ENCODE results near the gene VSTM2L. TPM values are rescaled to one million over a fixed set of nuclear protein-coding genes. Genes with fewer than 3 reads are reported as not detected.

VSTM2L gene
- total RNA-seq, 1 donor from 2014 or later, result 14.1 TPM

DNA sequence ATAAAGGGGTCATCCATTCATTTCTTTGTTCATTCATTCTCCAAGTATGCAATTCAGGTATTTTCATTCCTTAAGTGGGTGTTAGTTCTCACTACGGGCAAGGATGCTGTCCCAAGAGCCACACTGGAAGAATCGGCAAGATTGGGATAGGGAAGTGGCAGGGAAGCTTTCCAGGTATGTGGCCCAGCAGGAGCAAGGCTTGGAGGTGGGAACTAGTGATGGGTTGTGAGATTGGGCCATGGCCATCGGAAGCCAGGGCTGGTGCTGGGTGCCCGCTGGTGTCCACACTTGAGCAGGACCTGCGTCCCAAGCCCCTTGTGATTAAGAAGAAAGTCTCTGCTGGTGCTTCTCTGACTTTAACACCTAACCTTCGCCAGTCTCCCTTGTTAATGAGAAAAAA lies 15.1 kb downstream of the VSTM2L start:
- no peak overlapping the region for H3K27ac ChIP-seq
- DNase-seq (no peak), ATAC-seq (no peak)
- peaks cover 55% of the 10 kb centered on the region for H3K27me3 ChIP-seq (ENCODE audit: low read depth)
- H3K4me3 ChIP-seq, result no peak overlapping the region
- H3K9me3 ChIP-seq, result no peaks in the 10 kb centered on the region
- H3K36me3 ChIP-seq, result no peaks in the 10 kb centered on the region
- intact Hi-C loops (cut with DNase I), result no loop called here
- TF ChIP-seq, protein P1, sequence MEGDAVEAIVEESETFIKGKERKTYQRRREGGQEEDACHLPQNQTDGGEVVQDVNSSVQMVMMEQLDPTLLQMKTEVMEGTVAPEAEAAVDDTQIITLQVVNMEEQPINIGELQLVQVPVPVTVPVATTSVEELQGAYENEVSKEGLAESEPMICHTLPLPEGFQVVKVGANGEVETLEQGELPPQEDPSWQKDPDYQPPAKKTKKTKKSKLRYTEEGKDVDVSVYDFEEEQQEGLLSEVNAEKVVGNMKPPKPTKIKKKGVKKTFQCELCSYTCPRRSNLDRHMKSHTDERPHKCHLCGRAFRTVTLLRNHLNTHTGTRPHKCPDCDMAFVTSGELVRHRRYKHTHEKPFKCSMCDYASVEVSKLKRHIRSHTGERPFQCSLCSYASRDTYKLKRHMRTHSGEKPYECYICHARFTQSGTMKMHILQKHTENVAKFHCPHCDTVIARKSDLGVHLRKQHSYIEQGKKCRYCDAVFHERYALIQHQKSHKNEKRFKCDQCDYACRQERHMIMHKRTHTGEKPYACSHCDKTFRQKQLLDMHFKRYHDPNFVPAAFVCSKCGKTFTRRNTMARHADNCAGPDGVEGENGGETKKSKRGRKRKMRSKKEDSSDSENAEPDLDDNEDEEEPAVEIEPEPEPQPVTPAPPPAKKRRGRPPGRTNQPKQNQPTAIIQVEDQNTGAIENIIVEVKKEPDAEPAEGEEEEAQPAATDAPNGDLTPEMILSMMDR (IDR thresholded peaks at IDR 0.05), result no peak
- H3K4me1 ChIP-seq, result peaks cover 10% of the 10 kb centered on the region

DNA sequence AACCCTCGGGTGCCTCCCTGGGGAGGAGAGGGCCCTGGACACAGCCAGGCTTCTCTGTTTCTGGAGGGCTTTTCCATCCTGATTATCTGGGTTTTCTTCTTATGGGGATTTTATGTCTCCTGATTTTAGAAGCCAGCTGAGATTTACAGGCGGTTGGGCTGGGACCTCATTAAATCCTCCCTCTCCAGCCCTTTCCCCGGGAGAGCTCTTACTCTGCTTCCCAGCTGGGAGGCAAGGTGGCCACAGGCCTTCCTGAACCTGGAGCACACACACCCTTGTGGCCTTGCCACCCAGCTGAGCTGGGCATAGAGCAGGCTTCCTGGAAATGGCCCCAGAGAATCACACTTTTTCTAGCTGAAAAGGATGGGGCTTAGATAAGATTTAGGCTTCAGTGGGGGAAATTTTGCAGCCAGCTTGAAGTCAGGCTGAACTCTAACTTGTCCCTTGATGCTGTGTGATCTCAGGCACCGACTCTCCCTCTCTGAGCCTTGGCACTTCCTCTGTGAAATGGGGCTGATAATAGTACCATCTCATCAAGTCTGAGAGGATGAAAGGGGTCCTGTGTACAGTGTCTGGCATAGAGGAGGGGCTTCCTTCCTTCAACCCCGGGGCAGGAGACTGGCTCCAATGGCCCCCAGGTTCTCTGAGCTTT lies 16.6 kb downstream of the VSTM2L start:
- Histone ChIP-seq H3K36me3 (no peaks in the 10 kb centered on the region), H3K27ac (no peak overlapping the region), H3K27me3 (ENCODE audit: low read depth) (peaks cover 44% of the 10 kb centered on the region), H3K9me3 (no peaks in the 10 kb centered on the region), H3K4me1 (peaks cover 9% of the 10 kb centered on the region), H3K4me3 (no peak overlapping the region)
- intact Hi-C loops (cut with DNase I), result no loop called here
- ATAC-seq (no peak), DNase-seq (no peak)
- TF ChIP-seq, protein P1 (IDR thresholded peaks at IDR 0.05), result no peak

DNA sequence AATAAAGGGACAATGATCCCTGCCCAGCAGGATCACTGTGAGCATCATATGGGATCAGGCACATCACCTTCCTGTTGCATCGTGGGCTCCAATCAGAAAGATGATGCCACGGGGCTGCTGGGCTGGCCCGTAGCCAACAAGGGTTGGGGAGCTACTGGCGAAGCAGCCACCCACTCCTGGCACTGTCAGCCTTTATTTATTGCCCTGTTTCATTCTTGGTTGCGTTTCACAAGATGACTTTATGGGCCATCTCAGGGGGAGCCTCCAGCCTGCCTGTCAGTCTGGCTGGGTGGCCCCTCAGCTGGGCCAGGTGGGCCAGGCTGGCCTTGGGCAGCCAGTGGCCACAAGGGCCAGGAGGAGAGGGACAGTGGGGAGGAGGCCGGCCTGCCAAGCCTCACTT lies 17.3 kb downstream of the VSTM2L start:
- ATAC-seq (no peak), DNase-seq (no peak)
- peaks cover under 1% of the 10 kb centered on the region for H3K4me1 ChIP-seq
- TF ChIP-seq, protein P1 (IDR thresholded peaks at IDR 0.05), result no peak
- no peaks in the 10 kb centered on the region for H3K36me3 ChIP-seq
- no peak overlapping the region for H3K27ac ChIP-seq
- peaks cover 37% of the 10 kb centered on the region for H3K27me3 ChIP-seq (ENCODE audit: low read depth)
- no peak overlapping the region for H3K4me3 ChIP-seq
- intact Hi-C loops (cut with DNase I), result no loop called here
- H3K9me3 ChIP-seq, result no peaks in the 10 kb centered on the region

DNA sequence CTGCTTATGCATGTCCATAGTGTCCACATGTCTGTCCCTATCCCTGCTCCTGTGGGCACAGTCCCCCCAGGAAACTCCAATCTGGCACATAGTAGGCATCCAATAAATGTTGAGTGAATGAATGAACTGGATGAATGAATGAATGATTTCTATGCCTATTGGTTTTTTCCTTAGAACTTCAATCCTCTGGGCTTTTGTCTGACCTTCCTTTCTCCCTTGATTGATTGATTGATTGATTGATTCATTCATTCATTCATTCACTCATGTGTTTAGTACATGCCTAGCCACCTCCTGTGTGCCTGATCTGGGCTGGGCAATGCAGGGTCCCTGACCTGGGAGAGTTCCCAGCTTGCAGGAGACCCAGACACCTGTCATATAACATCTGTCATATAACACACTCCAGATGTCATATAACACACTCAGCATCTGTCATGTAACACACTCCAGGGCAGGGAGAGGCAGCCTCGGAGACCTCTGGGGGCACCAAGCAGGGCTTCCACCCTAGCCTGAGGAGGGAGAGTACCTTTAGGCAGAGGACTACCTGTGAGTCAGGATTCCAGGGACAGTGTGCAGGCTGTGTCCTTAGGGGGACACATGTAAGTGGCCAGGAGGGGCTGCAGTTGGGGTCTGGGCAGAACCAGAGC lies 17.9 kb downstream of the VSTM2L start:
- no peaks in the 10 kb centered on the region for H3K36me3 ChIP-seq
- intact Hi-C loops (cut with DNase I), result no loop called here
- DNase-seq, result no peak
- TF ChIP-seq, protein P1 (IDR thresholded peaks at IDR 0.05), result no peak
- no peaks in the 10 kb centered on the region for H3K4me1 ChIP-seq
- no peak overlapping the region for H3K4me3 ChIP-seq
- peaks cover 33% of the 10 kb centered on the region for H3K27me3 ChIP-seq (ENCODE audit: low read depth)
- no peak overlapping the region for H3K27ac ChIP-seq
- ATAC-seq, result no peak
- no peaks in the 10 kb centered on the region for H3K9me3 ChIP-seq

DNA sequence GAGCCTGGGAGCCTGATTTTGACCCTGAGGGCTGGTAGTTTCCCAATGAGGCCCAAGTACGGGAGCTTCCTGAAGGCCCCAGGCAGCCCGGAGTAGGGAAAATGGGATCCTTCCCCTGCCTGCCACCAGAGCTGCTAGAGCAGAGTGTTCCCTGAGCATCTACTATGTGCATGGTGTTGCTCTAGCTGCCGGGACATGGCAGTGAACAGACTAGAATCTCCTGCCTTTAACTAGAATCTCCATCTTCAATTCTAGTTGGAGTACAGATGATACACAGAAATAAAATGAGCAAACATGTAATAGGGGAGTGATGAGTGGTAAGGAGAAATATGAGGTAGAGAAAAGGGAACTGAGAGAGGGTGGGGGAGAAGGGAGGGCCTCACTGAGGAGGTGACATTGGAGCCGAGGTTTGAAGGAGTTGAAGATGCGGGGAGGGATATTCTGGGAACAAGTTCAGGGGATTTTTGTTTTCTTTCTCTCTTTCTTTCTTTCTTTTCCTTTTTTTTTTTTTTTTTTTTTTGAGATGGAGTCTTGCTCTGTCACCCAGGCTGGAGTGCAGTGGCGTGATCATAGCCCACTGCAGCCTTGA lies 18.5 kb downstream of the VSTM2L start:
- Histone ChIP-seq H3K36me3 (no peaks in the 10 kb centered on the region), H3K9me3 (no peaks in the 10 kb centered on the region), H3K27ac (no peak overlapping the region), H3K4me1 (no peaks in the 10 kb centered on the region), H3K4me3 (no peak overlapping the region), H3K27me3 (ENCODE audit: low read depth) (peaks cover 28% of the 10 kb centered on the region)
- TF ChIP-seq, protein P1 (IDR thresholded peaks at IDR 0.05), result no peak
- intact Hi-C loops (cut with DNase I), result no loop called here
- DNase-seq, result no peak
- ATAC-seq, result no peak

All from lower lobe of right lung (tissue), 2 donors.